Stomach (tissue), 4 donors: ENCODE data around the gene EHD4.

Experiments used
- CTCF ChIP-seq, 7 experiments: fragments of 450-650 bp in 4 of 7; fragments of 200-600 bp in 3 of 7; sonication (generic) in 3 of 7; IDR thresholded peaks; one replicate each; pipeline ENCODE4 v1.5.1; 2016 to 2019; ENCODE audit warnings: antibody characterized with exemption in 7 of 7, control low read depth in 2 of 7, mild to moderate bottlenecking in 1 of 7
- EP300 ChIP-seq: sonication (generic); formaldehyde crosslinking; IDR thresholded peaks from one replicate; pipeline ENCODE4 v1.6.1; 2017; ENCODE audit warnings: antibody characterized with exemption
- POLR2A ChIP-seq, 4 donors: fragments of 450-650 bp; IDR thresholded peaks; one replicate each; pipeline ENCODE4 v1.6.1; 2016; ENCODE audit warnings: antibody characterized with exemption in 4 of 4, control low read depth in 2 of 4, mild to moderate bottlenecking in 1 of 4, moderate library complexity in 1 of 4
- POLR2AphosphoS5 ChIP-seq, 3 donors: sonication (generic); formaldehyde crosslinking; IDR thresholded peaks; one replicate each; pipeline ENCODE4 v1.6.1; 2016; ENCODE audit warnings: antibody characterized with exemption in 3 of 3

GRCh38 chr15:41851755-41852370, 120.5 kb downstream of the EHD4 start:
- no peak for TF ChIP-seq POLR2A (IDR thresholded peaks at IDR 0.05)
- no peak for TF ChIP-seq CTCF (IDR thresholded peaks at IDR 0.05)
- no peak for TF ChIP-seq EP300
- no peak for TF ChIP-seq POLR2AphosphoS5 (IDR thresholded peaks at IDR 0.05)
